NCI-H526 (cell line): ENCODE data around the gene EEF1G.
A peak's percentile ranks its signal among the peaks of the same experiment; 100 is the strongest.
"Not testable (repeated sequence)": the region's sequence is repeated elsewhere in the genome, so short reads cannot be mapped to it uniquely, and the experiment has no call there.

Experiments
- DNase-seq, 2 experiments: peaks; one replicate each; lab custom pipeline; 2025; lab: John Stamatoyannopoulos, UW

The EEF1G gene

DNA sequence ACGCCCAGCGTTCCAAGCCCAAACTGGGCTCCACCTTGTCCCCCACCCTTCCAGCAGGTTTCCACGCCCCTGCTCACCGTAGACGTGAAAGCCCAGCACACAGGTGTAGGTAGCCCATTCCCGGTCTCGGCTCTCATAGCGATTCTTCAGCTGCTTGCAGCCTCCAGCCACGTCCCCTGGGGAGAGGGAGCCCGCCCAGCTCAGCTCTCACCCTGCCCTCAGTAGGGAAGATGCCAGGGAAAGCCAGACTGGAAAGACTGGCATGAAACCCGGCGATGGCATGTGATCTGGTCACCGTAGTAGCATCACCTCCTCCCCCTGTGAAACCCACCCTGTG is 29.3 kb upstream of the EEF1G start:
- DNase-seq: peak in 1 of 2 experiments; percentile 73

DNA sequence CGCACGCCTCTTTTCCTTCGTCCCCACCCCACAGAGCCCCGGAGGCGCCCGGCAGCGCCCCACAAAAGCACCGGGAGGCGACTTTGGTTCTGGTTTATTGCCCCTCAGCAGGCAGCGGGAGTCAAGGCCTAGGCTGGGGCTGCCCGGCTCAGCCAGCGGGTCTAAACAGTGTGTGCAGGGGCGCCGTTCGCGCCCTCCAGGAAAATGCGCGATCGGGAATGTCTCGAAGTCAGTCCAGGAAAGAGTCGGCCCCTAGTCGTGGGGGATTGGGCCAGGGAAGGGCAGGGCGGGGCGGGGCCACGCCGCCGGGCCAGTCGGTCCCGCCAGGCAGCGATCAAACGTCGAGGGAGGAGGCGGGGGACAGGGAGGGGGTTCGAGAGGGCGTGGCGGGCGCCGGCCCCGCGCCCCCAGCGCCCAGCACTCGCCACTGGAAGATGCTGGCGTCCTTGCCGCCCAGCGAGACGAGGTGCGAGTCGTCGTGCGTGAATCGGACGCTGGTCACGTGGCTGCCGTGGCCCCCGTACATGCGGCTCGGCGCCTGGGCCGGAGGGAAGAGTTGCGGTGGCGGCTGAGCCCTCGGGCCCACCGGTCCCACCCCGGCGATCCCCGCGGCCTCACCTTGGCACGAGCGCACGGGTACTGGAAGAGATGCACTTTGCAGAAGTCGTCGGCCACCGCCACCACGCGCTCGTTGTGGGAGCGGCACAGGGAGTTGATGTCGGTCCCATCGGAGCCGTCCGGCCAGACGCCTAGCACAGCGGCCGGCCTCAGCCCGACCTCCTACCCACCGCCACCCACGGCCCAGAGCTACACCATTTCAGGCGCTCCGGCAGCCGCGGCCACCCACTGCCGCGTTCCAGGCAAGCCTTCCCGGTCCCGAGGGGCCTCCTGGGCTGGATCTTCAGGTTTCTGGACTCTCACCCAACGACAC is 28.7 kb upstream of the EEF1G start:
- DNase-seq: peak in 1 of 2 experiments; percentile 96

DNA sequence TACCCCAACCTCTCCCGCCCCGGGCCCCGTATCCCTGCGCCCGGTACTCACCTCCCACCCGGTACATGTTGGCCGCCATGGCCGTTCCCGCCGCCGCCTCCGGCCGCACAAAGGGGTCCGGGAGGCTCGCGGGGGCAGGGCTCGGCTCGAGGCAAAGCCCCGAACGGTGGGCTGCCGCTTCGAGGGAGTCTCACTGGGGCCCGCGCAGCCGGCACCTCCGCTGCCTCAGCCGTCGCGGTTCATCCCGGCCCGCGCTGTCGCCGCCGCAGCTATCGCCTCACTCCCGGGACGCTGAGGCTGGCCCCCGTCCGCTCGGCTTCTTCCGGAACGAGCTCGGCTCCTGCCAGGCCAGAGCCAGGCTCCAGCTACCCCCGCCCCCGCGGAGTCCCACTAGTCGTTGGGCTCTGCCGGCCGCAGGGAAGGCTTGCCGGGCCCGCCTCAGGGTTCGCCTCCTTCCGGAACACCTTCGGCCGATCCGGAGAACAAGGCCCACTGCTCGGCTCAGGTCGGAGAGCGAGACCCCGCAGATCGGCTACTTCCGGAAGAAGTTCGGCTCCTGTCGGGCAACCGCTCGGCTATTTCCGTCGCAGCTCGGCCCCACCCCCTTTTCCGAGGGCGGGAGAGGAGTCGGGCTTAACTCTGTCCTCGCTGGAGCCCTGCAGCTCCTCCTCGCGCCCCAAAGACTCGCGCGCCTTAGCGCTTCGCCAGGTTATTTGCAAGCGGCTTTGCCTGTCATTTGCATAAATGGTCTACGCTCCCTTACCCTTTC is 27.9 kb upstream of the EEF1G start, which contains the start of gene MTA2:
Gene MTA2, minus strand, starts transcription at position 494 of the 769 bp plus-strand sequence. Its CDS starts 415 bp downstream, at position 79.
- peak; percentile 99 to 100 for DNase-seq

DNA sequence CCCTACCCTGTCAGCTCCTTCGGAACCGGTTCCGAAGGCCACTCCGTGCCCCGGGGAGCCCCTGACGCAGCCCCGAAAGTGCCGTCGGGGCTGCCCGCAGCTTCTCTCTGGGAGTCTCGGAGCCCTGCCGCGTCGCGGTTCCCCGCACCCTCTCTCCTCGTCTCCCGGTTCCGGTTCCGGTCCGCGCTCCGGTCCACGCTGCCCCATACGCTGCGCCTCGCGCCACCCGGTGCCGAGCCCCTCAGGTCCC is 27.4 kb upstream of the EEF1G start:
- DNase-seq: no peak

DNA sequence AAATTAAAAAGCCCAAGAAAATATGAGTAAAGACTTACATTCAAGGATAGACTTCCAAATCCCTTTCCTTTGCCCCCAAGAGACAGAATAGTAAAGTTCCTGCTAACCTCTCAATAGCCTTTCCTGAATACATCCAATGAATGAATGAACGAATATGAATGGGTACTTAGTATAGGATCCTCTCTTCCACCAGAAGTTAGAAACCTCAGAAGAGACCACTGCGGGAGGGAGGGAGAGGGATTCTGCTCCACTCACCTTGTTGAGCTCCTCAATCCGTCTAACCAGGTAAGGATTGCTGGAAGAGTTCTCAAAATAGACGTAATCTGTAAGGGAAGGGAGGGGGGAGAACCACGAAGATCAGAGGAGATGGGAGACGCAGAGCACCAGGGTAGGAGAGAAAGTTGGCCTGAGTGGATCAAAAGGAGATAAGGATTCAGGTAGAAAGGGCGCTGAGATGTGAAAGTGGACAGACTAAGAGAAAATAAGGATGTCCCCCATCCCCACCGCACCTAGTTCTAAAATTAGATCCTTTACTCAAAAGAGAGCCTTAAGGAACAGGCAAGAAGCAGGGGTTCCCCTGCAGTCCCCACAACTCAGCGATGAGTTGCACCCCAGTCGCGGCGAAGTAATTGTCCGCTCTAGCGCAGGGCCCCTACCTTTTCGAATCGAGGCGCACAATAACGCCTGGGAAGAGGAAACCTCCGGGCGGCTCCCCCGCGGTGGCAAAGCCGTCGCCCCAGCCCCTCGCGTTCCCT is 26.9 kb upstream of the EEF1G start:
- DNase-seq: peak in 1 of 2 experiments; percentile 47

DNA sequence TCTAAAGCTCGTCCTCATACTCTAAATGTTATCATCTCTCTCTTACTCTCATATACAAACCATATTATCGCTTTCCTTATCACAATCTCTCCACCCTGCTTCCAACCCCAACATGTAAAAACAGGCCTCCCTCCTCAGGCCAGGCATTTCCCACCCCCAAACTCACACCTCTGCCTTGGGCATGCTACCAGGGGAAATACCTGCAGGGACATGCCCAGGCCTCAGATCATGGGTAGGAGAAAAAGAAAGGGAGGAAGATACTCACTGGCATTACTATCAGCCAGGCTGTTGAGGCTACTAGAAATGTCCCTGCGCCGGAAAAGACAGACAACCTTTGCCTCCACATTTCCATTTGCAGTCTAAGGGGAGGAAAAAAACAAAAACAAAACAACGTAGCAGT is 26.2 kb upstream of the EEF1G start:
- DNase-seq: peak in 1 of 2 experiments; percentile 30

DNA sequence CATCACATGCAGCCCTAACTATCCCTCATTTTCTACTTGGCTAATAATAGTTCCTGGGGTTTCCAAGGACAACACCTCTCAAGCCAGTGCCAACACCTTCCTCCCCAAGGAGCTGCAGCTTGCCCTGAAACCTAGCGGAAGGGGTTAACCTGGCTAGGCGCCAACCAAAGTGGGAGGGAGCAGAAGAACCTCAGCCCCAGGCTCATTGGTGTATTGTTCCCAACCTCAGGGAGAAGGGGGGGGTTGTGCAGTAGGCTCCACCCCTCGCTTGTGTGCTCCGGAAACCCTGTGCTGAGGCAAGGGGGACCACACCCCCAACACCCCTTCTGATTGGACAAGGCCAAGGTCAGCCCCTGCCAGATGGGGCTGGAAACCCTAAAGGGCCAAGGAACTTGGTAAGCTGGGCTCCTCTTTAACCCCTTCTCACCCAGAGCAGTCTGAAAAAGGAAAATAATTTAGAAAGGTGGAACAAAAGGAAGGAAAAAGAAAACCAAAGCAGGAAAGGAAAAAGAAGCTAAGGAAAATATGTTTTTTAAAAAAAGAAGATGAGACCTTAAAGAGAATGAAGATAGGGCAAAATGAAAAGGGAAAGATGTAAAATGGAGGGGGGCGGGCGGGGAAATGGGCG is 25.5 kb upstream of the EEF1G start:
- peak; percentile 99 to 100 for DNase-seq

DNA sequence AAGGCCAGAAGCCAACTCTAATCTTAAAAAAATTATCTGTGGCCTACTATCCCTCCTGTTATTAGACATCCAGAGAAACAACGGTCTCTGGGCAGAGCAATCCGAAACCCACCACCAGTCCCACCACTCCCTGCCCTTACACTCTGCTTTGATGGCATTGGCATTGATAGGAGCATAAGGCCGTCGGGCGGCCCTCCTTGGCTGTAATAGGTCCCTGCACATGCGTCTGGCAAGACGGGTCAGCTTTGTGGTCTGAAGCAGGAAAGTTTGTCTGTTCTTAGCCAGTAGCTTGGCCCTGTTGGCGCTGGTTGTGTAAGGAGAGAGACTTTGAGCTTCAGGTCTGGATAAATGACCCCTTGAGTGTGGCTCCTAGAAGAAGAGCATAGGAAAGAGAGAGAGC is 21.4 kb upstream of the EEF1G start:
- no peak for DNase-seq

DNA sequence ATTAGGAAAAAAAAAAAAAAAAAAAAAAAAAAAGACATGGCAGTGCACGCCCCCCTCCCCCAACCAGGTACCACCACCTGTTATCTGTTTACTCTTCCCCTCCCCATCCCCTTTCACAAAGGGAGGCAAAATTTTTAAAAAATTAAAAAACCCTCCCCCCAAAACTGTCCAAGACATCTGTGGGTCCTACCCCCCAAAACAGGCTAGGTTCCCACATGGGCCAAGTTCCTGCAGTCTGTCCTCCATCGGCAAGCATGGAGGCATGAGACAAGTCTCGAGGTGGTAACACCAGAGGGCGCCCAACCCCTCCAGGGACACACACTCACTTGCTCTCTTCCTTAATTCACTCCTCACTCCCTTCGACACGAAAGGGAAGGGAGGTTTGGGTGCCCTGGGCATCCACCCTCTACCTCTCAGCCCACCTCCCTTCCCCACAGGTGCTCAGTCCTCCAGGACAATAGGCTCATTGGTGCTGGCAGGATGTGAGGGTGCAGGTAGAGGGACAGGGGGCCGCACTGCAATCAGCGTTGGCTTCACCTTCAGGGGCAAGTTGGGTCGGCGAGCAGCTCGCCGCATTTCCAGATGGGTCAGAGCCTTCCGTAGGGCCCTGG is 19.8 kb upstream of the EEF1G start:
- peak; percentile 79 to 94 for DNase-seq

DNA sequence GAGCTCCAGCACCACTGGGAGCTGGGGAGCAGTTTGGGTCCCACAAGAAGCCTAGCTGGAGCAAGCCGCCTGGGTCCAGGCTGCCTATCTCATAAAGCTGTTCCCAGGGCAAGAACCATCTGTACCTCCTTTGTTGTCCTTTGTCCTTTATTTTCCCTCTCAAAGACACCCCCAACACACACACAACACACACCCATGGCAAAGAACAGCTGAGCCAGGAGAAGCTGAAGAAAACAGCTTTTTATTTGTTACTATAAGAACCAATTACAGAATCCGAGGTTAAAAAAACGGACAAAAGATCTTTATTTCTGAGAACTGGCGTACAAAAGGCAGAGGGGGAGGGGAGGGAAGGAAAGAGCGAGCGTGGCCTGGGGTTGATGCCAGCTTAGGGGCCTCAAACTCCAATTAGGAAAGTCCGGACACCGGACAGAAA is 19.3 kb upstream of the EEF1G start:
- DNase-seq: no peak

DNA sequence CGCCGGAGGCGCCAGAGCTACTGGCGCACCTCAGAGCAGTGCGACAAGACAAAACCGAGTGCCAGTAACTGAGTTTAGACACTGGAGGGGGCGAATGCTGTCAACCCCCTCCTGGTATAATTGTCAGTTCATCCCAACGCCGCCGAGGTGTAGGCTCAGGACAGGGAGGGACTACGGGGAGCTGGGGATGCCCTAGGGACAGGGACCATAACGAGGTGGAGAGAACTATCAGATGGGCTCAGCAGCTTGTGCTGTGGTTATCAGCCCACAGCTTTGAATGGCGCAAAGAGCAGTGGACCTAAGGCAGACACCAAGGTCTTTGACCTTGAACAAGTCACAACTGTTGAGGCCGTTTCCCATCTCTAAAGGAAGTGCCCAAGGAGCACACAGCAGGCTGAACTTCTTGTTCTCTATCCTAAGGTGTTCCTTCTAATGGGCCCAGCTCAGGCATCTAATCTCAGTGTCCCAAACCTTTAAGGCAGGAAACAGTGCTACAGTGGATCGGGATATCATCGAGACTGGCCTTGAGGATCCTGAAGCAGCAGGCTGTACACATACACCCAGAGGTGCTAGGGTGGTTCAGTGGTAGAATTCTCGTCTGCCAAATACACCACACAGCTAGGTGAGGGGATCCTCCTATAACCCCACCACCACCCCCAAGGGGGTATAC is 18.6 kb upstream of the EEF1G start:
- no peak for DNase-seq

DNA sequence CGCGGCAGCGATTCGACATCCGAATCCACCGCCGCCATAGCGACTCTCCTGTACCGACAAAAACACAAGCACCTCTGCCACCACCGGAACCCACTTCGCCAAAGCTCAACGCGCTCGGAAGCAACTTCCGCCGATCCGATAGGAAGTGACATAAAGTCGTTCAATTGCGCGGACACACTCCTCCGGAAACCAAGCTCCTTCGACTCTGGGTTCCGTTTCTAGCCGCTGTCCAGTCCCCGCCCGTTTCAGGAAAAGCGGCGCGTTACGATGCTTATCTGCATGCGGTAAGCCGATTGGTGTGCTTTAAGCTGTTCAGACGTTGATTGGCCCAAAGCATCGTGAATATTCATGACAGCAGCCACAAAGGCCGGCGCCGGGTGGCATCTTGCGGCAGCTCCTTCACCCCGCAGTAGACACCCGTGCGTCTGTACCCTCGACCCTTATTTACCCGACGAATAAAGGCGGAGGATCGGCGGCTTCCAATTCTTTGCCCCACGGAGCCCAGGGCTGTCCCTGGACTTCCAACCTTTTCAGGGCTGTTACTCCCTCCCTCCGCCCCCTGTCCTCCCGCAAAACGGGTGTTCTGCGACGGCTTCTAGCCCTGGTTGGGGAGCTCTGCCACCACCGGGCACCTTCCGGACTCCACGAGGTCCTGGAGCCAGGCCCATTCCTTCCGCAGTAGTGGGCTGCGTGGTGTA is 17.9 kb upstream of the EEF1G start, which contains the start of gene TUT1:
Gene TUT1, minus strand, starts transcription at position 76 of the 698 bp plus-strand sequence. Its CDS starts 38 bp downstream, at position 38.
- peak; percentile 99 to 100 for DNase-seq

DNA sequence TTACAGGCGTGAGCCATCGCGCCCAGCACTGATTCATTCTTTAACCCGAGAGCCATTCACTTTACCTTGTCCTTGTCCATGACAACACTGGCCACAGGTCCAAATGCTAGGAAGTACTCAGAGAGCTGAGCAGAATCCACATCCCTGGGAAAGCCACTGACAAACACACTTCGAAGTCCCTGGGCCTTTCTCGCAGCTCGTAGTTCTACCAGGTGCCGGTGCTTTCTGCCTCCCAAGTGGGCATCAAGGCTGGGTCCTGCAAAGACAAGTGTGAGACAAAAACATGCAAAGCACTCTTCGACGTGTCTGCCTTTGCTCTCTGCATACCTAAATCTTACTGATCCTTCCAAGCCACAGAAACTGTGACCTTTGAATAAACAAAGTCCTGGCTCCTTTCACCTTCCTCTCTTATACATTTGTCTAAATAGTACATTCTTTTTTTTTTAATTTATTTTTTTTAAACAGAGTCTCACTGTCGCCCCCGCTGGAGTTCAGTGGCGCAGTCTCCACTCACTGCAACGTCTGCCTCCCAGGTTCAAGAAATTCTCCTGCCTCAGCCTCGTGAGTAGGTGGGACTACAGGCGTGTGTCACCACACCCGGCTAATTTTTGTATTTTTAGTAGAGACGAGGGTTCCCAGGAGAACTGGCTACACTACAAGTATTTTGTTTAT is 15.4 kb upstream of the EEF1G start:
- DNase-seq: no peak

DNA sequence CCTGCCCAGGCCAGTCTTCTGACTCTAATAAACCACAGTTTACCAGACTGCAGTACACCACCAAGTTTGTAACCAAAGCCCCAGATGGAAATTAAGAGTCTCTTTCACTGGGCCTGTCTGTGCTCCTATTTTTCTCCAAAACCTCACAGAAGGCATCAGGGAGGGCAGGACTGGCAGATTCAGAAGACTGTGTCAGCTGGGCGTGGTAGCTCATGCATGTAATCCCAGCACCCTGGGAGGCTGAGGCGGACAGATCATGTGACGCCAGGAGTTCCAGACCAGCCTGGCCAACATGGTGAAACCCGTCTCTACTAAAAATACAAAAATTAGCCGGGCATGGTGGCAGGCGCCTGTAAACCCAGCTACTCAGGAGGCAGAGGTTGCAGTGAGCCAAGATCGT is 11.7 kb upstream of the EEF1G start:
- not testable (repeated sequence) for DNase-seq

DNA sequence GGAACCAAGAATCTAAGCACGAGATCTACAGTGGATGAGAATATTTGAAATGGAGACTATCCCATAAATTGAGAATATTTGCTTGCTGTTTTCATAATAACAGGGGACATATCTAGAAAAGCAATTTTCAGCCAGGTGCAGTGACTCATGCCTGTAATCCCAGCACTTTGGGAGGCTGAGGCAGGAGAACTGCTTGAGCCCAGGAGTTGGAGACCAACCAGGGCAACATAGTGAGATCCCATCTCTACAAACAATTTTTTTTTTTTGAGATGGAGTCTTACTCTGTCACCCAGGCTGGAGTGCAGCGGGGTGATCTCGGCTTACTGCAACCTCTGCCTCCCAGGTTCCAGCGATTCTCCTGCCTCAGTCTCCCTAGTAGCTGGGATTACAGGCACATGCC is 8.0 kb upstream of the EEF1G start:
- not testable (repeated sequence) for DNase-seq

DNA sequence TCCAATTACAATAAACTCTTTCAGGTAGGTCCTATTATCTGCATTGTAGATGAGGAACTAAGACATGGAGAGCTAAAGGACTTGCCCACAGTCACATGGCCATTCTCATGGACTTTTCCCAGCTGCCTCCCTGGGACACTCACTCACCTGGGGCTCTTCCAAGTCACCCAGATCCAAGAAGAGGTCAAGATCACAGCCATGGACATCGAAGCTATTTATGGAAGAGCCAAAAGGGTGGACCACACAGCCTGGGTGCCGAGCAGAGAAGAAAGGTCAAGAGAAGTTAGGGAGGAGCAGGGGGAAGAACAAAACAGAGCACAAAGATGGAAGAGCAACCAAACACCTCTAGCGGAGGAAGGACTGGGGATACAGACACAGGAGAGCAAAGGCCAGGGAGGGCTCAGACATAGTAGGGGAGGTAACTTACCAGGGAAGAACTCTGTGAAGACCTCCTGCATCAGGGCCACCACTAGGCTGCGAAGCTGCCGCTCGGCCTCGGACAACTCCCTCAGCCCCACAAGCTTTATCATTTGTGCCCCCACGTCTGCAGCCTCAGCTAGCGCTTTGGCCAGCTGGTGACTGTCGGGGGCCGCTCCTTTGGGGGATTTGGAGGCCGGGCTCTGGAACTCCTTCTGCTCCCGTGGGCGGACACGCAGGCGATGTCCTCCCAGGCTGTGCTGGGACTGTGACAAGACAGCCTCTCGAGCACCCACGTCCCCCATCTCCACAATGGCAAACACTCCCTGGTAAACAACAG is 7.4 kb upstream of the EEF1G start:
- DNase-seq: no peak

DNA sequence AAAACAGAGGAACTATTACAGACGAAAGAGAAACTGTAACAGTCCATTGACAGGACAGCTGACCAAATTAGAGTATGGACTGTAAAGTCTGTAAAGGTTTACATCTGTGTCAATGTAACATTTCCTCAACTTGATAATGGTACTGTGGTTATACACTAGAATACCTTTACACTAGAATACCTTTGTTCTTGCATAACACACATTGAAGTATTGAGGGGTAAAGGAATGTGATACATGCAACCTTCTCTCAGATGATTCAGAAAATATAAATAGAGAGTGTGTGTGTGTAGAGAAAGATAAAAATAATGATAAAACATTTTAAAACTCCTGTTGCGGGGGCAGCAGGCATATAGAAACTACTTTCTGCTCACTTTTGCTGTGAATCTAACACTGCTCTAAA is 5.6 kb upstream of the EEF1G start:
- no peak for DNase-seq

DNA sequence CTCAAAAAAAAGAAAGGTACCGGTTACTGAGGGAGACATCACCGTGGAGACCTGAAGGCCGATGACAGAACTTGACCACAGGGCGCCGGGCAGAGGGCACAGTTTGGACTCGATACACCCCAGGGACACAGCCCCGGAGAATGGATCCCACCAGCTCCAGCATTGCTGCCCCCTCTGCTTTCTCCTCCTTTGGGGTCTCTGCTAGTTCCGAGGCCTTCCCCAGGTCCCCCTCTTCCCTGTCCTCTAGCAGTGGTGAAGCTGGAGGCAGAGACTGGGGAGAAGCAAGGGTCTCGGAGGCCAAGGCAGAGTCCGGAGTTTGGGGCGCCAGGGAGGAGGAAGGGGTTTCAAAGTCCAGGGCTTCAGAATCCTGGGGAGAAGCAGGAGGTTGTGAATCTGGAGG is 4.8 kb upstream of the EEF1G start:
- no peak for DNase-seq
